Pancreas (tissue), 10 donors: ENCODE results near the gene PLEK. TPM values are rescaled to one million over a fixed set of nuclear protein-coding genes. Genes with fewer than 3 reads are reported as not detected.
"Not testable (repeated sequence)": the region's sequence is repeated elsewhere in the genome, so short reads cannot be mapped to it uniquely, and the experiment has no call there.

Experiments
- ATAC-seq, 4 donors: fragments of 200-7000 bp; cut with Tn5 transposase; one replicate each; pipeline versions ENCODE4 v1.8.0 to v1.9.1; 2020; ENCODE audit warnings: mild to moderate bottlenecking in 4 of 4, moderate library complexity in 4 of 4
- DNase-seq, 6 donors: peaks; one replicate each; pipeline ENCODE4 v3.0.0-alpha.2; 2020
- FAIRE-seq: peaks from 2 replicates; lab custom pipeline; 2012; peaks lifted over from hg19 to GRCh38; lab: Jason Lieb, UNC
- H3K27ac ChIP-seq, 4 donors: fragments of 200-600 bp; sonication (generic); 1 replicate in 3 of 4; 2 replicates in 1 of 4; pipeline versions ENCODE4 v1.5.0 to v1.8.0; 2020
- H3K27me3 ChIP-seq, 4 donors: fragments of 200-600 bp; one replicate each; pipeline ENCODE4 v1.8.0; 2021
- H3K36me3 ChIP-seq, 3 donors: fragments of 200-600 bp; sonication (generic) in 1 of 3; one replicate each; pipeline versions ENCODE4 v1.5.0 to v1.8.0; 2020 to 2021
- H3K4me1 ChIP-seq, 3 donors: fragments of 200-600 bp; one replicate each; pipeline ENCODE4 v1.8.0; 2021
- H3K4me3 ChIP-seq, 4 donors: fragments of 200-600 bp; sonication (generic) in 2 of 4; one replicate each; pipeline versions ENCODE4 v1.5.0 to v1.8.0; 2020 to 2021
- H3K9me3 ChIP-seq, 4 donors: fragments of 200-600 bp; one replicate each; pipeline ENCODE4 v1.8.0; 2021
- WGBS, 2 donors: extraction: QIAGEN DNeasy Blood & Tissue Kit; methylation state at CpG; one replicate each; pipeline ENCODE4 v1.1.7; 2013; 5-methylcytosine and 5-hydroxymethylcytosine counted together
- intact Hi-C, 3 donors: fragments of 100-400 bp; cut with DNase I; formaldehyde crosslinking; loops; one replicate each; pipeline versions ENCODE4 v1.11.1 to v1.14.2; 2022
- polyA plus RNA-seq, 2 donors: library from polyadenylated mRNA; stranded (reverse); fragments of 200-250 nt; gene quantifications; one replicate each; pipeline ENCODE4 v1.2.3, GENCODE V29; 2013
- total RNA-seq, 6 donors: library from RNA; stranded (reverse); fragmentation: NEBNext Ultra II Directional in 4 of 6; extraction: Animal tissue kit (Norgen Biotek cat#: 25700) in 4 of 6; gene quantifications; one replicate each; pipeline versions ENCODE4 v1.2.1 to v1.2.4, GENCODE V29; 2021 to 2023
- TF ChIP-seq, protein P1 (sequence below), 4 donors: fragments of 200-600 bp; sonication (generic) in 3 of 4; IDR thresholded peaks; one replicate each; pipeline versions ENCODE4 v1.5.0 to v1.8.0; 2021; ENCODE audit warnings: antibody characterized with exemption in 4 of 4
- donor health status: healthy with polysubstance abuse.
- donor health status: DM: no; HTN: no; CAD: no; lungs with moderate emphysema.
- donor health status: DM: no; HTN: no; CAD: no.
- donor health status: control.
- donor health status: control.
- donor health status: Bipolar disorder and iron deficiency.
- donor health status: DM: yes; HTN: yes; CAD: no.
- donor health status: DM: no; HTN: no; CAD: no.
- donor health status: DM: no; HTN: no; CAD: no.
- donor health status: DM: yes; HTN: yes; CAD: no.

Gene PLEK
- total and polyA plus RNA-seq, 8 donors: 0.28 to 8.0 (median 1.5) TPM

DNA sequence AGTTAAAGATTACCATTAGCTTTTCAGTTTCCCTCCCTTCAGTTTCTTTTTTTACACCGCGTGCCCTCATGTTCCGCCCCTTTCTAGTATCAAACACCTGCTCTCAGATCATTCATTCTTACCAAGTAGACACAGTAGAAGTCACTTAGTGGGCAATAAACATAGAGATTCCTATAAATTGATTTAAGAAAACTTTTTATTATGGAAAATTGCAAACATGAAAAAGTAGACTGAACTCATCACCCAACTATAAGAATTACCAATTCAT is 24.1 kb upstream of the PLEK start:
- H3K27me3 ChIP-seq: peaks cover 0 to 5% (median 2%) of the 10 kb centered on the region in 4 donors
- no peak overlapping the region for H3K27ac ChIP-seq
- no peaks in the 10 kb centered on the region for H3K9me3 ChIP-seq
- 30 to 45% methylated on average over 3 of the region's 3 CpGs for WGBS, 2 donors
- H3K36me3 ChIP-seq: no peaks in the 10 kb centered on the region
- DNase-seq: no peak
- H3K4me3 ChIP-seq: no peak overlapping the region
- intact Hi-C loops: no loop called here
- ATAC-seq: no peak
- no peaks in the 10 kb centered on the region for H3K4me1 ChIP-seq
- no peak for FAIRE-seq
- TF ChIP-seq, protein P1, sequence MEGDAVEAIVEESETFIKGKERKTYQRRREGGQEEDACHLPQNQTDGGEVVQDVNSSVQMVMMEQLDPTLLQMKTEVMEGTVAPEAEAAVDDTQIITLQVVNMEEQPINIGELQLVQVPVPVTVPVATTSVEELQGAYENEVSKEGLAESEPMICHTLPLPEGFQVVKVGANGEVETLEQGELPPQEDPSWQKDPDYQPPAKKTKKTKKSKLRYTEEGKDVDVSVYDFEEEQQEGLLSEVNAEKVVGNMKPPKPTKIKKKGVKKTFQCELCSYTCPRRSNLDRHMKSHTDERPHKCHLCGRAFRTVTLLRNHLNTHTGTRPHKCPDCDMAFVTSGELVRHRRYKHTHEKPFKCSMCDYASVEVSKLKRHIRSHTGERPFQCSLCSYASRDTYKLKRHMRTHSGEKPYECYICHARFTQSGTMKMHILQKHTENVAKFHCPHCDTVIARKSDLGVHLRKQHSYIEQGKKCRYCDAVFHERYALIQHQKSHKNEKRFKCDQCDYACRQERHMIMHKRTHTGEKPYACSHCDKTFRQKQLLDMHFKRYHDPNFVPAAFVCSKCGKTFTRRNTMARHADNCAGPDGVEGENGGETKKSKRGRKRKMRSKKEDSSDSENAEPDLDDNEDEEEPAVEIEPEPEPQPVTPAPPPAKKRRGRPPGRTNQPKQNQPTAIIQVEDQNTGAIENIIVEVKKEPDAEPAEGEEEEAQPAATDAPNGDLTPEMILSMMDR (IDR thresholded peaks at IDR 0.05): no peak

DNA sequence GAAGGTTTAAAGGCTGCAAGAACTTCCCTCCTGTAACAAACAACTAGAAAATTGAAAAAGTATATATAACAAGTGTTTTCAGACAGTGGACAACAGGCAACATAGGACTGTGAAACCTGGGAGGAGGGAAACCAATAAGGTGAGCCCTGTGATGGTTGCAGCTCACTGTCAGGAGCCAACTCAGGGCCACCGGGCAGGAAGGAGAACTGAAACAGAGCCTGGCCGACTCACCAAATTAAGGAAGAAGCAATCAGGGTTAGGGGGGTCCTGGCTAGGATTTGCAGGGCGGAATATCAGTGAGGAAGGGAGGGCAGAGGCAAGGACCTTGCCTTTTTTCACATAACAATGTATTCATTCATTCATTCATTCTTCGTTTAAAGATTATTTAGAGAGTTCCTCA is 23.5 kb upstream of the PLEK start:
- Histone ChIP-seq H3K27me3 (peaks cover 0 to 5% (median 2%) of the 10 kb centered on the region in 4 donors), H3K4me1 (no peaks in the 10 kb centered on the region), H3K27ac (no peak overlapping the region), H3K9me3 (no peaks in the 10 kb centered on the region), H3K4me3 (no peak overlapping the region), H3K36me3 (no peaks in the 10 kb centered on the region)
- TF ChIP-seq, protein P1 (IDR thresholded peaks at IDR 0.05): no peak
- ATAC-seq: no peak
- intact Hi-C loops: no loop called here
- FAIRE-seq: no peak
- no peak for DNase-seq
- WGBS, 2 donors: 58 to 68% methylated on average over 4 of the region's 4 CpGs

GRCh38 chr2:68342470-68342869 is 22.6 kb upstream of the PLEK start:
- ATAC-seq (no peak), DNase-seq (no peak), FAIRE-seq (no peak)
- TF ChIP-seq, protein P1 (IDR thresholded peaks at IDR 0.05): no peak
- H3K27me3 ChIP-seq: peaks cover 0 to 5% (median 2%) of the 10 kb centered on the region in 4 donors
- no peaks in the 10 kb centered on the region for H3K4me1 ChIP-seq
- 61 to 84% methylated on average over 1 of the region's 1 CpG for WGBS, 2 donors
- no peaks in the 10 kb centered on the region for H3K9me3 ChIP-seq
- no peaks in the 10 kb centered on the region for H3K36me3 ChIP-seq
- no peak overlapping the region for H3K4me3 ChIP-seq
- intact Hi-C loops: no loop called here
- H3K27ac ChIP-seq: no peak overlapping the region

DNA sequence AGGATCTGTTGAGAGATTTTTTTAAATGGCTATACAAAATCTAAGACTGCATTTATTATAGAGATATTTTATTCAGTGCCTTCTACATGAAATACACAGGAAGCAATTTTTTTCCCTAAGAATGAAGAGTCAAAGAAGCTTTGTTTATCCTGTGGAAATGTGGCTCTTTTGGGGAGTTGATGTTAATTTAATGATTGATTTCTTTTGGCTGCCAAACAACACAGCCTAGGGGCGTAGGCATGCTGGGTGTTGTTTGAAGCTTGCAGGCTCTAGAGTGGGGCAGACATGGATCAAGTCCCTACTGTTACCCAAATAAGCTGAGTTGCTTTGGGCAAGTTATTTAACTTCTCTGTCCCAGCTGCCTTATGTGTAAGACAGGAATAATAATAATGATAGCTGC is 21.1 kb upstream of the PLEK start:
- no peaks in the 10 kb centered on the region for H3K4me1 ChIP-seq
- WGBS, 2 donors: 72 to 75% methylated on average over 1 of the region's 1 CpG
- DNase-seq: no peak
- FAIRE-seq: no peak
- TF ChIP-seq, protein P1 (IDR thresholded peaks at IDR 0.05): no peak
- H3K9me3 ChIP-seq: no peaks in the 10 kb centered on the region
- no peaks in the 10 kb centered on the region for H3K36me3 ChIP-seq
- H3K4me3 ChIP-seq: no peak overlapping the region
- no peak overlapping the region for H3K27ac ChIP-seq
- ATAC-seq: no peak
- intact Hi-C loops: no loop called here
- peaks cover 0 to 5% (median 2%) of the 10 kb centered on the region in 4 donors for H3K27me3 ChIP-seq

- no peak for ATAC-seq
- intact Hi-C loops: no loop called here
- peaks cover 0 to 5% (median 2%) of the 10 kb centered on the region in 4 donors for H3K27me3 ChIP-seq
- H3K4me3 ChIP-seq: no peak overlapping the region
- TF ChIP-seq, protein P1 (IDR thresholded peaks at IDR 0.05): no peak
- no peaks in the 10 kb centered on the region for H3K4me1 ChIP-seq
- H3K27ac ChIP-seq: no peak overlapping the region
- H3K36me3 ChIP-seq: no peaks in the 10 kb centered on the region
- no peak for FAIRE-seq
- no peaks in the 10 kb centered on the region for H3K9me3 ChIP-seq
- DNase-seq: no peak
- WGBS, 2 donors: 63 to 72% methylated on average over 9 of the region's 9 CpGs
These were observed 19.8 kb upstream of the PLEK start for GRCh38 chr2:68345129-68345875.

DNA sequence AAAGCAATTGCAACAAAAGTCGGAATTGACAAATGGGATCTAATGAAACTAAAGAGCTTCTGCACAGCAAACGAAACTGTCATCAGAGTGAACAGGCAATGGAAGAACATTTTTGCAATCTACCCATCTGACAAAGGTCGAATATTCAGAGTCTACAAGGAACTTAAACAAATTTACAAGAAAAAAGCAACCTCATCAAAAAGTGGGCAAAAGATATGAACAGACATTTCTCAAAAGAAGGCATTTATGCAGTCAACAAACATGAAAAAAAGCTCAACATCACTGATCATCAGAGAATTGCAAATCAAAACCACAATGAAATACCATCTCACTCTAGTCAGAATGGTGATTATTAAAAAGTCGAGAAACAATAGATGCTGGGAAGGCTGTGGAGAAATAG is 16.0 kb upstream of the PLEK start:
- H3K27me3 ChIP-seq, ATAC-seq, FAIRE-seq: not testable (repeated sequence)

More for the DNA sequence above, 16.0 kb upstream of the PLEK start:
- intact Hi-C loops, H3K9me3 ChIP-seq, H3K4me1 ChIP-seq, H3K4me3 ChIP-seq, H3K27ac ChIP-seq, DNase-seq, H3K36me3 ChIP-seq: not testable (repeated sequence)
- 64 to 78% methylated on average over 4 of the region's 4 CpGs for WGBS, 2 donors
